H9 (cell line): ENCODE measurements around the gene GSAP. TPM values are rescaled to one million over a fixed set of nuclear protein-coding genes. Genes with fewer than 3 reads are reported as not detected.

Source experiments
- DNase-seq: peaks from one replicate; pipeline ENCODE4 v3.0.0-alpha.2; 2017
- H2AFZ ChIP-seq: one replicate; pipeline ENCODE4 v1.6.1; 2013; ENCODE audit warnings: mild to moderate bottlenecking, low read length, control low read depth, moderate library complexity
- H2AK5ac ChIP-seq: 2 replicates; pipeline ENCODE4 v1.6.1; 2013; ENCODE audit warnings: low read length, control low read depth, mixed read lengths; ENCODE audit not compliant: insufficient read length
- H2BK120ac ChIP-seq: one replicate; pipeline ENCODE4 v1.6.1; 2013; ENCODE audit warnings: low read depth, mild to moderate bottlenecking, low read length, control low read depth, inconsistent platforms; ENCODE audit not compliant: poor library complexity, severe bottlenecking
- H2BK12ac ChIP-seq: 2 replicates; pipeline ENCODE4 v1.6.1; 2013; ENCODE audit warnings: low read length, control low read depth, mixed read lengths, low read depth; ENCODE audit not compliant: insufficient read length
- H2BK15ac ChIP-seq: 2 replicates; pipeline ENCODE4 v1.6.1; 2013; ENCODE audit warnings: low read depth, low read length, control low read depth
- H2BK20ac ChIP-seq: one replicate; pipeline ENCODE4 v1.6.1; 2013; ENCODE audit warnings: low read depth, mild to moderate bottlenecking, low read length, control low read depth, inconsistent platforms; ENCODE audit not compliant: poor library complexity, severe bottlenecking
- H2BK5ac ChIP-seq: 2 replicates; pipeline ENCODE4 v1.6.1; 2013; ENCODE audit warnings: low read length, control low read depth, mixed read lengths; ENCODE audit not compliant: insufficient read length
- H3K14ac ChIP-seq: 2 replicates; pipeline ENCODE4 v1.6.1; 2013; ENCODE audit warnings: low read length, control low read depth; ENCODE audit not compliant: insufficient read depth
- H3K18ac ChIP-seq: 2 replicates; pipeline ENCODE4 v1.6.1; 2013; ENCODE audit warnings: low read depth, mild to moderate bottlenecking, mixed read lengths, low read length, control low read depth; ENCODE audit not compliant: insufficient read length
- H3K23ac ChIP-seq: 2 replicates; pipeline ENCODE4 v1.6.1; 2013; ENCODE audit warnings: low read length, control low read depth, mixed read lengths, low read depth; ENCODE audit not compliant: insufficient read length
- H3K23me2 ChIP-seq: 2 replicates; pipeline ENCODE4 v1.6.1; 2013; ENCODE audit warnings: low read depth, mild to moderate bottlenecking, mixed read lengths, low read length, control low read depth; ENCODE audit not compliant: insufficient read length, poor library complexity, severe bottlenecking
- H3K27ac ChIP-seq: 2 replicates; pipeline ENCODE4 v1.5.1; 2013; ENCODE audit warnings: low read length, control low read depth, mixed read lengths, low read depth; ENCODE audit not compliant: insufficient read length
- H3K27me3 ChIP-seq: 2 replicates; pipeline ENCODE4 v1.6.1; 2013; ENCODE audit warnings: low read length, control low read depth, inconsistent platforms; ENCODE audit not compliant: insufficient read depth
- H3K4ac ChIP-seq: 2 replicates; pipeline ENCODE4 v1.6.1; 2013; ENCODE audit warnings: low read depth, mild to moderate bottlenecking, control low read depth, inconsistent platforms, low read length, moderate library complexity
- H3K4me1 ChIP-seq: 2 replicates; pipeline ENCODE4 v1.6.1; 2013; ENCODE audit warnings: low read length, control low read depth, inconsistent platforms; ENCODE audit not compliant: insufficient read depth
- H3K4me2 ChIP-seq: 2 replicates; pipeline ENCODE4 v1.6.1; 2013; ENCODE audit warnings: low read length, control low read depth, mixed read lengths; ENCODE audit not compliant: insufficient read length, insufficient read depth
- H3K56ac ChIP-seq: 2 replicates; pipeline ENCODE4 v1.6.1; 2013; ENCODE audit warnings: low read depth, mild to moderate bottlenecking, mixed read lengths, low read length, control low read depth; ENCODE audit not compliant: insufficient read length
- H3K79me1 ChIP-seq: 2 replicates; pipeline ENCODE4 v1.6.1; 2013; ENCODE audit warnings: low read depth, mild to moderate bottlenecking, moderate library complexity, low read length, control low read depth, inconsistent platforms; ENCODE audit not compliant: insufficient read depth, poor library complexity, severe bottlenecking
- H3K79me2 ChIP-seq: 2 replicates; pipeline ENCODE4 v1.6.1; 2013; ENCODE audit warnings: low read length, control low read depth, inconsistent platforms; ENCODE audit not compliant: insufficient read depth
- H3K9ac ChIP-seq: 2 replicates; pipeline ENCODE4 v1.6.1; 2013; ENCODE audit warnings: low read length, control low read depth, mixed read lengths; ENCODE audit not compliant: insufficient read length; ENCODE audit errors: extremely low read depth
- H3K9me3 ChIP-seq: one replicate; pipeline ENCODE4 v1.6.1; 2013; ENCODE audit warnings: low read depth, low read length, inconsistent platforms; ENCODE audit not compliant: control insufficient read depth
- H3T11ph ChIP-seq: one replicate; pipeline ENCODE4 v1.6.1; 2013; ENCODE audit warnings: mild to moderate bottlenecking, low read length, control low read depth, inconsistent platforms
- H4K20me1 ChIP-seq: one replicate; pipeline ENCODE4 v1.6.1; 2013; ENCODE audit not compliant: control insufficient read depth, insufficient read length, insufficient read depth
- H4K5ac ChIP-seq: 2 replicates; pipeline ENCODE4 v1.6.1; 2013; ENCODE audit warnings: low read depth, mild to moderate bottlenecking, mixed read lengths, low read length, control low read depth; ENCODE audit not compliant: insufficient read length
- H4K8ac ChIP-seq: replicated peaks from 2 replicates; pipeline ENCODE4 v1.6.1; 2013; ENCODE audit warnings: low read length, control low read depth, mixed read lengths, low read depth; ENCODE audit not compliant: insufficient read length
- H4K91ac ChIP-seq: 2 replicates; pipeline ENCODE4 v1.6.1; 2013; ENCODE audit warnings: low read depth, mild to moderate bottlenecking, moderate library complexity, mixed read lengths, low read length, control low read depth; ENCODE audit not compliant: insufficient read length
- H3K27ac Mint-ChIP-seq, 3 experiments: 2 replicates in 2 of 3; 3 replicates in 1 of 3; pipeline ENCODE4 v1.8.0; 2020 to 2021; ENCODE audit warnings: mixed read lengths in 3 of 3, mild to moderate bottlenecking in 1 of 3, moderate library complexity in 1 of 3
- H3K27me3 Mint-ChIP-seq: 2 replicates; pipeline ENCODE4 v1.8.0; 2021; ENCODE audit warnings: low read depth, mild to moderate bottlenecking, moderate library complexity, mixed read lengths
- H3K36me3 Mint-ChIP-seq, 3 experiments: 2 replicates in 2 of 3; 3 replicates in 1 of 3; pipeline ENCODE4 v1.8.0; 2020 to 2021; ENCODE audit warnings: low read depth in 3 of 3, mixed read lengths in 3 of 3; ENCODE audit not compliant: insufficient read depth in 1 of 3
- H3K4me1 Mint-ChIP-seq, 2 experiments: 2 replicates each; pipeline ENCODE4 v1.8.0; 2020; ENCODE audit warnings: mixed read lengths in 2 of 2
- H3K4me3 Mint-ChIP-seq, 2 experiments: 2 replicates in 1 of 2; 3 replicates in 1 of 2; pipeline ENCODE4 v1.8.0; 2020 to 2021; ENCODE audit warnings: mild to moderate bottlenecking in 2 of 2, mixed read lengths in 2 of 2, moderate library complexity in 1 of 2
- H3K9me3 Mint-ChIP-seq, 2 experiments: 2 replicates in 1 of 2; 3 replicates in 1 of 2; pipeline ENCODE4 v1.8.0; 2020; ENCODE audit warnings: mild to moderate bottlenecking in 2 of 2, mixed read lengths in 2 of 2, moderate library complexity in 1 of 2
- WGBS: extraction: QIAGEN DNeasy Blood & Tissue Kit; methylation state at CpG from one replicate; pipeline ENCODE4 v1.1.7; 2013; ENCODE audit warnings: missing lambda C conversion rate, low lambda C conversion rate, mixed read lengths; ENCODE audit not compliant: insufficient read length; ENCODE audit errors: extremely low coverage; 5-methylcytosine and 5-hydroxymethylcytosine counted together
- total RNA-seq: library from RNA; stranded (reverse); gene quantifications from 2 replicates; pipeline ENCODE4 v1.2.1, GENCODE V29; 2021
- TF ChIP-seq, protein P1 (sequence below): fragments of 200-600 bp; sonication (generic); conservative IDR thresholded peaks from 3 replicates; pipeline ENCODE4 v1.8.0; 2021; ENCODE audit warnings: antibody characterized with exemption, mild to moderate bottlenecking

GSAP gene
- total RNA-seq, 1 experiment from 2014 or later = 1.9 TPM

DNA sequence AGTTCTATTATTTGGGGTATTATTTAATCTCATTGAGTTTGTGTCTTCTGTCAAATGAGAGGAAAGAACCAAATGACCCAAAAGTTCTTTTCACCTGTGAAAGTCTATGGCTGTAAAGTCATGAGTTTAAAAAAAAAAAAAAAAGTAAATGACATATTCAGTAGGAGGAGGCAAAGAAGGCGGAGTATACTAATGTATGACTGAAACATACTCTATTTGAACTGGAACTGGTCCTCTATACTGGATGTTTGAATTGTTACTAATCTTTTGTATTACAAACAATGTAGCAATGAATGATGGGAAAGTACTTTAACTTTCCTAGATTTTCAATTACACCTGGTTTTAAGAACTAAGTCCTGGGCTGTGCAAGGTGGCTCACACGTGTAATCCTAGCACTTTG is 24.9 kb upstream of the GSAP start:
- H3K27me3 Mint-ChIP-seq = no peaks in the 10 kb centered on the region
- no peak overlapping the region for H2AK5ac ChIP-seq
- H3K14ac ChIP-seq = no peak overlapping the region
- DNase-seq = no peak
- H3K18ac ChIP-seq = no peak overlapping the region
- no peak overlapping the region for H2BK120ac ChIP-seq
- no peak overlapping the region for H2BK15ac ChIP-seq
- no peak overlapping the region for H3K23ac ChIP-seq
- H3K4me1 Mint-ChIP-seq = peaks cover 9 to 10% of the 10 kb centered on the region in 2 experiments; a peak in 3 of 4 replicates
- no peaks in the 10 kb centered on the region for H3K23me2 ChIP-seq
- no peaks in the 10 kb centered on the region for H4K20me1 ChIP-seq
- no peaks in the 10 kb centered on the region for H3K79me2 ChIP-seq
- no peaks in the 10 kb centered on the region for H3K4me1 ChIP-seq
- H2AFZ ChIP-seq = no peak overlapping the region
- no peak overlapping the region for H3T11ph ChIP-seq
- H2BK20ac ChIP-seq = no peak overlapping the region
- H4K91ac ChIP-seq = no peak overlapping the region
- H4K8ac ChIP-seq = no peak overlapping the region
- no CpG with 5 or more reads among the region's 2 CpGs for WGBS
- H2BK12ac ChIP-seq = no peak overlapping the region
- no peak overlapping the region for H3K4me2 ChIP-seq
- no peak overlapping the region for H4K5ac ChIP-seq
- TF ChIP-seq, protein P1, sequence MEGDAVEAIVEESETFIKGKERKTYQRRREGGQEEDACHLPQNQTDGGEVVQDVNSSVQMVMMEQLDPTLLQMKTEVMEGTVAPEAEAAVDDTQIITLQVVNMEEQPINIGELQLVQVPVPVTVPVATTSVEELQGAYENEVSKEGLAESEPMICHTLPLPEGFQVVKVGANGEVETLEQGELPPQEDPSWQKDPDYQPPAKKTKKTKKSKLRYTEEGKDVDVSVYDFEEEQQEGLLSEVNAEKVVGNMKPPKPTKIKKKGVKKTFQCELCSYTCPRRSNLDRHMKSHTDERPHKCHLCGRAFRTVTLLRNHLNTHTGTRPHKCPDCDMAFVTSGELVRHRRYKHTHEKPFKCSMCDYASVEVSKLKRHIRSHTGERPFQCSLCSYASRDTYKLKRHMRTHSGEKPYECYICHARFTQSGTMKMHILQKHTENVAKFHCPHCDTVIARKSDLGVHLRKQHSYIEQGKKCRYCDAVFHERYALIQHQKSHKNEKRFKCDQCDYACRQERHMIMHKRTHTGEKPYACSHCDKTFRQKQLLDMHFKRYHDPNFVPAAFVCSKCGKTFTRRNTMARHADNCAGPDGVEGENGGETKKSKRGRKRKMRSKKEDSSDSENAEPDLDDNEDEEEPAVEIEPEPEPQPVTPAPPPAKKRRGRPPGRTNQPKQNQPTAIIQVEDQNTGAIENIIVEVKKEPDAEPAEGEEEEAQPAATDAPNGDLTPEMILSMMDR = no peak
- H3K36me3 Mint-ChIP-seq = no peaks in the 10 kb centered on the region
- H3K27ac ChIP-seq = no peak overlapping the region
- no peaks in the 10 kb centered on the region for H3K9me3 Mint-ChIP-seq
- H3K9me3 ChIP-seq = no peaks in the 10 kb centered on the region
- H3K4me3 Mint-ChIP-seq = no peak overlapping the region
- no peaks in the 10 kb centered on the region for H3K27me3 ChIP-seq
- H3K56ac ChIP-seq = no peak overlapping the region
- no peak overlapping the region for H2BK5ac ChIP-seq
- H3K27ac Mint-ChIP-seq = no peak overlapping the region
- H3K9ac ChIP-seq = no peak overlapping the region
- no peaks in the 10 kb centered on the region for H3K79me1 ChIP-seq
- H3K4ac ChIP-seq = no peak overlapping the region
